ENCODE measurements around the gene GAS6. TPM values are rescaled to one million over a fixed set of nuclear protein-coding genes. Genes with fewer than 3 reads are reported as not detected.

GAS6 gene
- total RNA-seq, 4 donors from 2014 or later = 132 to 392 (median 217) TPM

- WGBS, 2 donors (ENCODE audit: low coverage in 1 of 2) = 74 to 75% methylated on average over 2 of the region's 4 CpGs
- Histone ChIP-seq H3K27ac (peak overlapping the region in 2 of 4 donors; percentile 15 to 75), H3K27me3 (no peaks in the 10 kb centered on the region), H3K4me3 (no peak overlapping the region), H3K4me1 (peaks cover 0 to 45% (median 9%) of the 10 kb centered on the region in 3 donors), H3K36me3 (no peaks in the 10 kb centered on the region), H3K9me3 (no peaks in the 10 kb centered on the region)
- TF ChIP-seq EP300 (IDR thresholded peaks at IDR 0.05) (no peak), CTCF (IDR thresholded peaks at IDR 0.05) (no peak), POLR2AphosphoS5 (IDR thresholded peaks at IDR 0.05) (no peak), POLR2A (IDR thresholded peaks at IDR 0.05) (no peak)
- ATAC-seq = no peak
Observed at GRCh38 chr13:113897966-113898365, 34.1 kb upstream of the GAS6 start.

GRCh38 chr13:113897161-113897560 lies 33.3 kb upstream of the GAS6 start:
- Histone ChIP-seq H3K27ac (peak overlapping the region in 3 of 4 donors; percentile 15 to 75 (median 17)), H3K4me1 (peaks cover 0 to 37% (median 9%) of the 10 kb centered on the region in 3 donors), H3K4me3 (no peak overlapping the region), H3K9me3 (no peaks in the 10 kb centered on the region), H3K27me3 (no peaks in the 10 kb centered on the region), H3K36me3 (no peaks in the 10 kb centered on the region)
- WGBS, 2 donors (ENCODE audit: low coverage in 1 of 2) = 40 to 55% methylated on average over 2 to 3 of the region's 4 CpGs
- ATAC-seq = peak; percentile 61
- TF ChIP-seq POLR2A (IDR thresholded peaks at IDR 0.05) (no peak), CTCF (IDR thresholded peaks at IDR 0.05) (no peak), POLR2AphosphoS5 (IDR thresholded peaks at IDR 0.05) (no peak), EP300 (IDR thresholded peaks at IDR 0.05) (no peak)

GRCh38 chr13:113895436-113895835 lies 31.6 kb upstream of the GAS6 start:
- no peak overlapping the region for H3K27ac ChIP-seq
- H3K4me3 ChIP-seq = no peak overlapping the region
- TF ChIP-seq POLR2AphosphoS5 (IDR thresholded peaks at IDR 0.05) (no peak), CTCF (IDR thresholded peaks at IDR 0.05) (no peak), POLR2A (IDR thresholded peaks at IDR 0.05) (no peak), EP300 (IDR thresholded peaks at IDR 0.05) (no peak)
- no peaks in the 10 kb centered on the region for H3K36me3 ChIP-seq
- H3K4me1 ChIP-seq = peaks cover 0 to 22% (median 5%) of the 10 kb centered on the region in 3 donors
- ATAC-seq = no peak
- no peaks in the 10 kb centered on the region for H3K27me3 ChIP-seq
- H3K9me3 ChIP-seq = no peaks in the 10 kb centered on the region
- WGBS, 2 donors (ENCODE audit: low coverage in 1 of 2) = 63 to 73% methylated on average over 1 of the region's 1 CpG

GRCh38 chr13:113890774-113891480 lies 27.1 kb upstream of the GAS6 start:
- ATAC-seq = no peak
- no peaks in the 10 kb centered on the region for H3K9me3 ChIP-seq
- H3K4me3 ChIP-seq = no peak overlapping the region
- no peaks in the 10 kb centered on the region for H3K27me3 ChIP-seq
- TF ChIP-seq POLR2A (IDR thresholded peaks at IDR 0.05) (no peak), POLR2AphosphoS5 (IDR thresholded peaks at IDR 0.05) (no peak), EP300 (IDR thresholded peaks at IDR 0.05) (no peak), CTCF (IDR thresholded peaks at IDR 0.05) (no peak)
- no peaks in the 10 kb centered on the region for H3K36me3 ChIP-seq
- H3K27ac ChIP-seq = no peak overlapping the region
- 55 to 64% methylated on average over 1 to 2 of the region's 2 CpGs for WGBS, 2 donors (ENCODE audit: low coverage in 1 of 2)
- peaks cover 0 to 24% (median 0%) of the 10 kb centered on the region in 3 donors for H3K4me1 ChIP-seq

GRCh38 chr13:113889467-113889866 lies 25.6 kb upstream of the GAS6 start:
- Histone ChIP-seq H3K27ac (peak overlapping the region in 1 of 4 donors; percentile 1), H3K4me1 (peaks cover 0 to 24% (median 0%) of the 10 kb centered on the region in 3 donors), H3K9me3 (no peaks in the 10 kb centered on the region), H3K36me3 (no peaks in the 10 kb centered on the region), H3K27me3 (no peaks in the 10 kb centered on the region), H3K4me3 (no peak overlapping the region)
- 79 to 83% methylated on average over 4 of the region's 4 CpGs for WGBS, 2 donors (ENCODE audit: low coverage in 1 of 2)
- ATAC-seq = no peak
- no peak for TF ChIP-seq CTCF (IDR thresholded peaks at IDR 0.05)
- TF ChIP-seq POLR2AphosphoS5 (IDR thresholded peaks at IDR 0.05) = no peak
- no peak for TF ChIP-seq EP300 (IDR thresholded peaks at IDR 0.05)
- no peak for TF ChIP-seq POLR2A (IDR thresholded peaks at IDR 0.05)

Data from gastroesophageal sphincter (tissue), 4 donors.